Skin of body (tissue), 2 donors: Measurements from ENCODE around the gene CLCN7. TPM values are rescaled to one million over a fixed set of nuclear protein-coding genes. Genes with fewer than 3 reads are reported as not detected.

ENCODE experiments used
- DNase-seq: peaks from one replicate; lab custom pipeline; 2025; lab: John Stamatoyannopoulos, UW
- total RNA-seq: library from RNA; depleted of rRNA; stranded (reverse); fragments of >200 nt; gene quantifications from one replicate; pipeline ENCODE4 v1.2.3, GENCODE V29; 2014

CLCN7 gene
- total RNA-seq, 1 donor from 2014 or later = 34.8 TPM

DNA sequence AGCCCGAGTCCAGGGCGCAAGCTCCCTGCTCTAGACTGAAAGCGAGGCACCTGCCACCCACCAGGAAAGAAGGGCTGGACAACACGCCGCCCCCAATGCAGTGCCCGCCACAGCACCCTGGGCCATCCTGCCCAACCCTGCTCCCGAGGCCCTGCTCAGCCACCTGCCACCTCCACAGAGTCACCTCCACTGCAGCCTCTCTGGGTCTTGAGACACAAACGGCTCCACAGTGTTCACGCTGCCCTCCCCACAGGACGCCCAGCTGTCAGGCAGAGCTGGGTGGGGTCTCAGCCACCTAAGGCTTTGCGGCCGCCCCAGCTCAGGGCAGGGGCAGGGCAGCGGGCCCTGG is 9.3 kb downstream of the CLCN7 start:
- DNase-seq = no peak

DNA sequence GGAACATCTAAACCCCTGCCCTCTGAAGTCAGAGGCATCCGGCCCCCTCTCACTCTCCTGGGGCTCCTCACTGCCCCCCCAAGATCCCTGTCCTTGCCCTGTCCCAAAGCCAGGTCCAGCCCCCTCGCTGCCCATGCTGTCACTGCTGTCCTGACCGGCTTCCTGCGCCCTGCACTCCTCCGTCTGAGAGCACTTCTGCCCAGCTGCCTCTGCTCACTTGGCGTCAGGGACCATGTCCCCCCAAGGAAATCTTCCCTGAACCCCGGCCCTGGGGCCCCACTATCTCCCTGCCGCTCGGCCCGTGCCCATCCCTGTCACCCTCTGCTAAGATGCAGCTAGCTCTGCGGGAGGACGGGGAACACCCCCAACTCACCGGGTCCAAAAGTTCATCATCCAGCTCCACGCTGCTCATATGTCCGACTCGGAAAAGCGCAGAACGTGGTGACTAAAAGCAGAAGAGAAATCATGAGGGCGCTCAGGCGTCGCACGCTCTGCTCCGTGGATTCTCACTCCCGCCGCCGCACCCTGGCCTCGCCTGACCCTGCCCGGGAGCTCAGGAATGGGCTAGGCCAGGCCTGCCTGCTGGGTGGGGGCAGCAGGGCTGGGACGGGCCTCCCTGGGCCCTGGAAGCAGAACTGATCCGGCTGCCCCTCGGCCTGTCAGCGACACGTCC is 9.8 kb downstream of the CLCN7 start:
- no peak for DNase-seq

GRCh38 chr16:1464196-1464893 is 10.5 kb downstream of the CLCN7 start:
- no peak for DNase-seq

GRCh38 chr16:1461146-1461545 is 13.7 kb downstream of the CLCN7 start:
- no peak for DNase-seq

GRCh38 chr16:1460602-1461138 is 14.2 kb downstream of the CLCN7 start:
- DNase-seq = no peak

- DNase-seq = no peak
Measured at GRCh38 chr16:1459967-1460366, 14.9 kb downstream of the CLCN7 start.

- no peak for DNase-seq
Measured at GRCh38 chr16:1458977-1459341, 15.9 kb downstream of the CLCN7 start.

- DNase-seq = no peak
Measured at GRCh38 chr16:1458336-1458976, 16.4 kb downstream of the CLCN7 start.

GRCh38 chr16:1457489-1458245 is 17.2 kb downstream of the CLCN7 start:
- DNase-seq = no peak

DNA sequence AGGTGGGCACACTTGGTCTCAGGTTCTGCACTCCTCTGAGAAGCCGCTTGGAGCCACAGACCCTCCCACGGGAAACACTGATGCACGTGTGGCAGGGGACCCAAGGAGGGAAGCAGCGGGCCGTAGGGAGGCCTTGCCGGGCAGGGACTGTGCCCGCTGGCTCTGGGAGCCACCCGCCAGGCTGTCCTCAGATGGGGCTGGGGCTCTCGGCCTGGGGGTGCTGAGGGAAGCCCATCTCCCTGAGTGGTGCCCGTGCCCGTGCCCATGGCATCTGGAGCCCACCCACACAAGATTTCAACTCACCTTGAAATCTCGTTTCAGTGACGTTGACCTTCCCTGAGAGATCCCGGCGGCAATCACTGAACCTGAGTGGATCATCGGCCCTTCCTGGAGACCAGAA is 17.9 kb downstream of the CLCN7 start:
- no peak for DNase-seq

DNA sequence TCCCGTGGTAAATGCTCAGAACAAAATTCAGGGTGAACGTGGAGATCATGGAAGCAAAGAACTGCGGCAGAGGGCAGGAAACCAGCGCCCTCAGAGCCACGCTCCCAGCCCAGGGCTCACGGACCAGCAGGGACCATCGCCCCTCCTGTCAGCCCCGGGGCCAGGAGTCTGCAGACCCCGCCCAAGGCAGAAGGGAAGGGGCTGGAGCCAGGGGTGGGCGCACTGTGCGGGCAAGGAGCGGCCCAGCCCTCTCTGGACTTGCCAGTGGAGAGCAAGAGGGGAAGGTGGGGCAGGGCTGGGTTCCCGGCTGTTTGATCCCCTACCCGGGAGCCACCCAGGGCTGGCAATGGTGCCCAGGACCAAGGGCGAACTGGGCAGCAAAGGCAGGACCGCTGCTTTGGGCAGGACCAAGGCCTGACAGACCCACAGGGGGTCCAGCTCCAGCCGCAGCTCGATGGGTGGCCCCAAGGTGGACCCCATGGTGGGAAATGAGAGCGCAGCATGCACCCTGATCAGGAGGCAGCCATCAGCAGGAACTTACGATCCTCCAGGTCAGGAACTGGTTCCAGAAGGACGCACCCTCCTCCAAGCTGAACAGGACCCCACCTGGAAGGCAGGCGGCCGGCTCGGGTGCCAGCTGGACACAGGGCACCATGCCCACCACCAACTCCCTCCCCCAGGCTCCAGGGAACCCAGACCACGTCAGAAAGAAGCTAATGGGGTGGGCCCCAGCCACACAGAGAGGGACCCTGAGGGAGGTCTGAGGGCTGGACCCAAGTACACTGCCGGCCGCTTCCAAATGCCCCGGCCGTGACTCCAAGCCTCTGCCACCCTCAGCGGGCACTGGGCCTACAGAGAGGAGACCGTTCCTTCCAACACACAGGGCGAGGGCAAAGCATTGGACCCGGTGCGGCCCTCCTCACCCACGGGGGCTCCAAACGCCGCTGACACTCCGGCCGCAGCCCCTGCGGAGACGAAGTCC is 19.3 kb downstream of the CLCN7 start:
- DNase-seq = no peak

GRCh38 chr16:1454561-1454960 is 20.3 kb downstream of the CLCN7 start:
- no peak for DNase-seq

DNA sequence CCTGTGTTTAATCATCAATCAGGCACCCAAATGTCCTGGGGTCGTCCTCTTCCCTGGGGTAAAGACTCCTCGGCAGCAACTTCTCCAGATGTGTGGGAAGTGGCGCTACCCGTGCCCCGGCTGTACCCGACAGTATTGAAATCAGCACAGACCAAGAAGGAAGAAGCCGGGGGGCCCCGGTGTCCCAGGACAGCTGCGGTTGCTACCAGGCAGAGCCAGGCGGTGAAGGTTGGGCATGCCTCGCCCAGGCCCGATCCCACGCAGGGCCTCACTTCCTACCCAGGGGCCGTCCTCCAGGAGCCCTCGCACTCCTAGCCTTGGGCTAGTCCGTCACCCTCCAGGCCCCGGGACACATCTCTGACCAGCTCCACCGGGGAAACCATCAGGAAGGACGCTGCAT is 21.5 kb downstream of the CLCN7 start:
- no peak for DNase-seq

DNA sequence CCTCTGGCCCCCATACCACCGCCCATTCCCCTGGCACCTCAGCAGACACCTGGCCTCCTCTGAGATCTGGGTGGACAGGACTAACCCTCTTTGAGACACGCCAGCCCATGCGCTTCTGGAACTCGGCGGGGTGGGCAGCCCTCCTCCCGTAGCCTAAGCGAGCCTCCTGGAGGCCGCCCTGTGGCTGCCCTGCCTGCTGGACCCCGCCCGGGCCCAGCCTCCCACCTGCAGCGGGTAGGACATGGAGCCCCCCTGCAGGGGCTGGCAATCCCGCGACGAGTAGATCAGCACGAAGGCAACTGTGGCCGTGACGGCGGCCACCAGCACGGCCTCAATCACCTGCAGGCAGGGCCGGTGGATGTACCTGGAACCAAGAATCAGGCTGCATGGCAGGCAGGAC is 22.3 kb downstream of the CLCN7 start:
- DNase-seq = no peak

- no peak for DNase-seq
Measured at GRCh38 chr16:1451702-1452392, 23.0 kb downstream of the CLCN7 start.

GRCh38 chr16:1450841-1451240 is 24.0 kb downstream of the CLCN7 start:
- DNase-seq = no peak

- no peak for DNase-seq
Measured at GRCh38 chr16:1450218-1450617, 24.6 kb downstream of the CLCN7 start.

DNA sequence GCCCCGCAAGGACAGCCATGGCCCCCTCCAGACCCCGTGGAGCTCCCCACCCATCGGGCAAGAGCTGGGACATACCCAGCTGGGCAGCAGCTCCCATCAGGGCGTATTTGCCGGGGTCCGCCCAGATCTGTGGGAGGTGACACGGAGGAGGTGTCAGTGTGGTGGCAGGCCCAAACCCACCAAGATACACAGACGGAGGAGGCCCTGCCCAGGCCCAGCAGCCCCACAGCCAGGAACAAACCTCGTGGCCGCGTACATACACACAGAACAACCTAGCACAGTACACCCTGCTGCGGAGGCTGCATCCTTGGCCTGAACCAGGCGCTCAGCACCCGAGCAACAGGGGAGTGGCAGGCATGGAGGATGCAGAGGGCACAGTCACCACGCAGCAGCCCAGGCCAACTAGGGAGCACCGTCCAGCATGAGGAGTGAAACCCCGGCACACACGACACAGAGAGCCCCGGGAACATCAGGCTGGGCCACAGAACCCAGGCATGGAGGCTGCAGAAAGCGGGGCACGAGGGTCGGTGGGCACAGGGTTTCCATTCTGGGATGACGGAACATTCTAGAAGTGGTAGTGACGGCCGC is 25.5 kb downstream of the CLCN7 start:
- no peak for DNase-seq

GRCh38 chr16:1448536-1449116 is 26.2 kb downstream of the CLCN7 start:
- no peak for DNase-seq
